Measurements from ENCODE around the gene SLC52A3. TPM values are rescaled to one million over a fixed set of nuclear protein-coding genes. Genes with fewer than 3 reads are reported as not detected.

SLC52A3 gene
- total RNA-seq, 3 donors from 2014 or later, result 0.16 to 7.2 (median 4.1) TPM

DNA sequence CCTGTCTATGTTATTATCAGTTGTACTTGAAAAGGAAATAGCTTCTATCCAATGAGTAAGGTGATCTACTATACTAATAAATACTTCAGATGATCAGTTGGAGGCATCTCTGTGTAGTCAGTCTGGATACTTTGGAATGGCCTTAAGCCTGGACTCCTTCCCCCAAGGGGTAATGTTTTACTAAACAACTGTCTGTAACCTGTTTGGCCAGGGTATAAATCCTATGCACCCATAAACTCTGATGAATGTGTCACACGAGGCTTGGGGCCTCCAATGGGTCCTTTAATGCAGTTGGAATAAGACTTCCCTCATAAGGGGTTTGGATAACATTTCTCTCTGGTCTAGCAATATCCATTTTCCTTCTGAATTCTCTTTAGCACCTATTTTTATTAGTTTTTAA, 19.5 kb upstream of the SLC52A3 start:
- H3K4me3 ChIP-seq, result no peak overlapping the region
- no peak overlapping the region for H3K27ac ChIP-seq
- no peaks in the 10 kb centered on the region for H3K27me3 ChIP-seq
- H3K4me1 ChIP-seq, result no peaks in the 10 kb centered on the region
- no peaks in the 10 kb centered on the region for H3K36me3 ChIP-seq
- no peak for DNase-seq (ENCODE audit: low spot score in 2 of 2)
- intact Hi-C loops (cut with DNase I; ENCODE audit: low total_unique reads), result no loop called here
- peaks cover 18 to 38% of the 10 kb centered on the region in 2 donors for H3K9me3 ChIP-seq
- TF ChIP-seq POLR2AphosphoS5 (IDR thresholded peaks at IDR 0.05) (no peak), POLR2A (IDR thresholded peaks at IDR 0.05) (no peak)
- TF ChIP-seq, protein P1, sequence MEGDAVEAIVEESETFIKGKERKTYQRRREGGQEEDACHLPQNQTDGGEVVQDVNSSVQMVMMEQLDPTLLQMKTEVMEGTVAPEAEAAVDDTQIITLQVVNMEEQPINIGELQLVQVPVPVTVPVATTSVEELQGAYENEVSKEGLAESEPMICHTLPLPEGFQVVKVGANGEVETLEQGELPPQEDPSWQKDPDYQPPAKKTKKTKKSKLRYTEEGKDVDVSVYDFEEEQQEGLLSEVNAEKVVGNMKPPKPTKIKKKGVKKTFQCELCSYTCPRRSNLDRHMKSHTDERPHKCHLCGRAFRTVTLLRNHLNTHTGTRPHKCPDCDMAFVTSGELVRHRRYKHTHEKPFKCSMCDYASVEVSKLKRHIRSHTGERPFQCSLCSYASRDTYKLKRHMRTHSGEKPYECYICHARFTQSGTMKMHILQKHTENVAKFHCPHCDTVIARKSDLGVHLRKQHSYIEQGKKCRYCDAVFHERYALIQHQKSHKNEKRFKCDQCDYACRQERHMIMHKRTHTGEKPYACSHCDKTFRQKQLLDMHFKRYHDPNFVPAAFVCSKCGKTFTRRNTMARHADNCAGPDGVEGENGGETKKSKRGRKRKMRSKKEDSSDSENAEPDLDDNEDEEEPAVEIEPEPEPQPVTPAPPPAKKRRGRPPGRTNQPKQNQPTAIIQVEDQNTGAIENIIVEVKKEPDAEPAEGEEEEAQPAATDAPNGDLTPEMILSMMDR (IDR thresholded peaks at IDR 0.05), result no peak

DNA sequence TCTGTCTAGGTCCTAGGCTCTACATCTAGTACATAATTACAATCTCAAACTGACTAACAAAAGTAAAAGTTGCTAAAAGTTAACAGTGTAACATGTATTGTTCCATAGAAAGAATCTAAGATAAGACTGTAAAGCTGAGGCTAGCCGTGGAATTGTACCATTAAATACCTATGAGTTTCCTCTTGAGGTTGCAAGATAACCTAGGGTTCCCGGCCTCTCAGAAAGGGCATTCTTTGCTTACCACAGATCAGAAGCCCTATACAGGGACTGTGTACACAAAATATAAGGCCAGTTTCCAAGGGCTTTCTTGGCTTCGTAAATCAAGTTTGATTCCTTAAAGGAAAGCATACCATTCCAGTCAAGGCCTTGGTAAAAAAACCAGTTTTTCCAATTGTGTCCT, 11.5 kb upstream of the SLC52A3 start:
- Histone ChIP-seq H3K4me1 (no peaks in the 10 kb centered on the region), H3K27ac (no peak overlapping the region), H3K9me3 (peaks cover 7 to 16% of the 10 kb centered on the region in 2 donors), H3K27me3 (no peaks in the 10 kb centered on the region), H3K36me3 (no peaks in the 10 kb centered on the region), H3K4me3 (no peak overlapping the region)
- intact Hi-C loops (cut with DNase I; ENCODE audit: low total_unique reads), result no loop called here
- TF ChIP-seq, protein P1 (IDR thresholded peaks at IDR 0.05), result no peak
- TF ChIP-seq POLR2AphosphoS5 (IDR thresholded peaks at IDR 0.05) (no peak), POLR2A (IDR thresholded peaks at IDR 0.05) (no peak)
- no peak for DNase-seq (ENCODE audit: low spot score in 2 of 2)

DNA sequence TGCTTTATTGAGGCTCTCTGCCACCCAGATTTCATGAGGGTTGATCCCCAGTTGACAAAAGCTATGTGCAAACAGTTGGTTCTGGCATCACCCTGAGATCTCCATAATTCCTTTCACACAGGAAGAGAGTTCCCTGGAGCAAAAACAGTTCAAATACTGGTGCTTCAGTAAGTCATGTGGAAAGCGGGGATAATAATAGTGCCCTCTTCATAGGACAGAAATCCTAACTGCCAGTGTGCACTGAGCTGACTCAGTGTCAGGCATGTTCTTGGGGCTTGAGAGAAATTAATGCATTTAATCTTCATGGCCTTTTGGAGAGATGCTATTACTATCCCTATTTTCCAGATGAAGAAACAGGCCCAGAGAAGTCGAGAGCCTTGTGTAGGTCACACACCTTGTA, 7.9 kb upstream of the SLC52A3 start:
- Histone ChIP-seq H3K4me1 (no peaks in the 10 kb centered on the region), H3K27me3 (peaks cover 0 to 3% of the 10 kb centered on the region in 2 donors), H3K4me3 (no peak overlapping the region), H3K36me3 (no peaks in the 10 kb centered on the region), H3K9me3 (no peaks in the 10 kb centered on the region), H3K27ac (no peak overlapping the region)
- intact Hi-C loops (cut with DNase I; ENCODE audit: low total_unique reads), result no loop called here
- no peak for TF ChIP-seq POLR2AphosphoS5 (IDR thresholded peaks at IDR 0.05)
- TF ChIP-seq POLR2A (IDR thresholded peaks at IDR 0.05), result no peak
- TF ChIP-seq, protein P1 (IDR thresholded peaks at IDR 0.05), result no peak
- no peak for DNase-seq (ENCODE audit: low spot score in 2 of 2)

DNA sequence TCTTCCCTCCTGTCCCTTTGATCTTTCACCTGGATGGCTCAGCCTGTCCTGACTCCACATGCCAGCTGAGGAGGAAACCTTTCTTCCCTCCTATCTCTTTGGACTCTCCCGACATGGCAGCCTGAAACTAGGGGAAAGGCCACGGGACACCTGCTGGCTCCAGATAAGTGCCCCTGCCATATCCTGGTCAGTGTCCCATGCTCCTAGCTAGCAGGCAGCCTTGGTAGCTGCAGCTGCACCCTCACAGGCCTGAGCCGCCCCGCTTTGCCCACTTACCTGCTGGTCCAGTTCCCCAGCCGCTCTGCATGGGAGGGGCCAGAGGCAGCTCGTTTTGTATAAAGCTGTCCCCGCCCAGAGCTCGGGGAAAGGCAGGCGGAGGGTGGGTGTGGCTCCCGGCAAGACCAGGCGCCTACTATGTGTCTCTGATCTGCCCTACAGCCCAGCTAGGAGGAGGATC, 7.4 kb upstream of the SLC52A3 start:
- no peak overlapping the region for H3K4me3 ChIP-seq
- H3K36me3 ChIP-seq, result no peaks in the 10 kb centered on the region
- no peaks in the 10 kb centered on the region for H3K9me3 ChIP-seq
- no peaks in the 10 kb centered on the region for H3K4me1 ChIP-seq
- TF ChIP-seq POLR2AphosphoS5 (IDR thresholded peaks at IDR 0.05), result no peak
- TF ChIP-seq, protein P1 (IDR thresholded peaks at IDR 0.05), result no peak
- no peak for TF ChIP-seq POLR2A (IDR thresholded peaks at IDR 0.05)
- peaks cover 0 to 3% of the 10 kb centered on the region in 2 donors for H3K27me3 ChIP-seq
- intact Hi-C loops (cut with DNase I; ENCODE audit: low total_unique reads), result no loop called here
- DNase-seq (ENCODE audit: low spot score in 2 of 2), result no peak
- peak overlapping the region in 1 of 2 donors; percentile 12 for H3K27ac ChIP-seq

DNA sequence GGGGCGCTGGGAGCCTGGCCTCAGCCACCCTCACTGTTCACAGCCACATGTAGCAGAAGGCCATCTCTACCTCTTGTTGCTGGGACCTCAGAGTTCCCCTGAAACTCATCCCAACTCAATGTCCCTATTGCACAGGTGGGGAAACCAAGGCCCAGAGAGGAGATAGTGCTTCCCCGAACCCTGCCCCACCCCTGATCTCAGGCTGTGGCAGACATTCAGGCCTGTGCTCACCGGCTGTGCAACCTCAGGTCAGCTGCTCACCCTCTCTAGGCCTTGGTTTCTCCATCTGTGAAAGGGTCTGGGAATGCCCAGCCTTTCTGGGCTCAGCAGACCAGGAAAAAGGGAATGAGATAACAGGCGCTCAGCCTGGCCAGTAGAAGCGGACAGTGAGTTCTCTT, 6.4 kb upstream of the SLC52A3 start:
- no peak for TF ChIP-seq POLR2AphosphoS5 (IDR thresholded peaks at IDR 0.05)
- TF ChIP-seq, protein P1 (IDR thresholded peaks at IDR 0.05), result no peak
- TF ChIP-seq POLR2A (IDR thresholded peaks at IDR 0.05), result no peak
- Histone ChIP-seq H3K27ac (no peak overlapping the region), H3K4me3 (no peak overlapping the region), H3K4me1 (no peaks in the 10 kb centered on the region), H3K36me3 (no peaks in the 10 kb centered on the region), H3K9me3 (no peaks in the 10 kb centered on the region), H3K27me3 (peaks cover 0 to 3% of the 10 kb centered on the region in 2 donors)
- intact Hi-C loops (cut with DNase I; ENCODE audit: low total_unique reads), result no loop called here
- no peak for DNase-seq (ENCODE audit: low spot score in 2 of 2)
